BJ (cell line): ENCODE measurements around the gene PIGN. TPM values are rescaled to one million over a fixed set of nuclear protein-coding genes. Genes with fewer than 3 reads are reported as not detected.

ENCODE experiments used
- CTCF ChIA-PET: fragments of 350-600 bp; formaldehyde crosslinking; extraction: SDS; loops from one replicate; lab custom pipeline; 2021; ENCODE audit warnings: antibody characterized with exemption, inconsistent platforms; lab: Yijun Ruan, JAX
- POLR2A ChIA-PET: fragments of 300-600 bp; sonication (Branson Sonifier 250); formaldehyde crosslinking; extraction: SDS; loops from one replicate; lab custom pipeline; 2021; ENCODE audit warnings: antibody characterized with exemption; lab: Charles Lee
- DNase-seq: peaks from one replicate; pipeline ENCODE4 v3.0.0-alpha.2; 2011; ENCODE audit warnings: low read depth
- H3K27me3 ChIP-seq: 2 replicates; pipeline ENCODE4 v1.6.0; 2011; ENCODE audit warnings: low read length; ENCODE audit not compliant: control insufficient read depth, insufficient read depth
- H3K36me3 ChIP-seq: 2 replicates; pipeline ENCODE4 v1.5.1; 2011; ENCODE audit warnings: low read length; ENCODE audit not compliant: control insufficient read depth, insufficient read depth
- H3K4me3 ChIP-seq: 2 replicates; pipeline ENCODE4 v1.5.1; 2011; ENCODE audit warnings: low read depth, mild to moderate bottlenecking, control low read depth, low read length
- CTCF ChIP-seq: IDR thresholded peaks from 2 replicates; pipeline ENCODE4 v1.5.1; 2011; ENCODE audit warnings: low read depth, mild to moderate bottlenecking, control low read depth, inconsistent platforms, low read length, moderate library complexity; ENCODE audit not compliant: insufficient read depth
- polyA plus RNA-seq: library from polyadenylated mRNA; depleted of rRNA; stranded (reverse); fragments of >200 nt; gene quantifications from 2 replicates; pipeline ENCODE4 v1.2.3, GENCODE V29; 2011

The PIGN gene
- polyA plus RNA-seq, 1 experiment = 12.0 TPM

- POLR2A ChIA-PET = no interaction called here
- H3K27me3 ChIP-seq = no peaks in the 10 kb centered on the region
- H3K4me3 ChIP-seq = no peak overlapping the region
- CTCF ChIA-PET = interaction anchor here (1.1 kb wide), 1 partner anchor 94 kb away, joined by 3 read pairs; no protein-coding TSS in a partner anchor
- H3K36me3 ChIP-seq = no peaks in the 10 kb centered on the region
- no peak for DNase-seq
- TF ChIP-seq CTCF = no peak
These were observed 191.2 kb downstream of the PIGN start for GRCh38 chr18:61995618-61996017.

GRCh38 chr18:61993831-61994230 is 193.0 kb downstream of the PIGN start:
- Histone ChIP-seq H3K36me3 (no peaks in the 10 kb centered on the region), H3K27me3 (no peaks in the 10 kb centered on the region), H3K4me3 (no peak overlapping the region)
- no peak for TF ChIP-seq CTCF
- CTCF ChIA-PET = interaction anchor here (0.9 kb wide), 1 partner anchor 89 kb away, joined by 3 read pairs; no protein-coding TSS in a partner anchor
- DNase-seq = no peak
- POLR2A ChIA-PET = no interaction called here

- DNase-seq = peak; percentile 40
These were observed 193.9 kb downstream of the PIGN start for GRCh38 chr18:61992923-61993322.

GRCh38 chr18:61992285-61992684 is 194.6 kb downstream of the PIGN start:
- CTCF ChIA-PET = no interaction called here
- H3K27me3 ChIP-seq = no peaks in the 10 kb centered on the region
- H3K36me3 ChIP-seq = no peaks in the 10 kb centered on the region
- POLR2A ChIA-PET = no interaction called here
- TF ChIP-seq CTCF = no peak
- DNase-seq = peak; percentile 46
- no peak overlapping the region for H3K4me3 ChIP-seq

More at GRCh38 chr18:61992923-61993322, 193.9 kb downstream of the PIGN start:
- Histone ChIP-seq H3K36me3 (no peaks in the 10 kb centered on the region), H3K4me3 (no peak overlapping the region), H3K27me3 (no peaks in the 10 kb centered on the region)
- POLR2A ChIA-PET = no interaction called here
- CTCF ChIA-PET = no interaction called here
- no peak for TF ChIP-seq CTCF

GRCh38 chr18:61991836-61992235 is 195.0 kb downstream of the PIGN start:
- Histone ChIP-seq H3K4me3 (no peak overlapping the region), H3K36me3 (no peaks in the 10 kb centered on the region), H3K27me3 (no peaks in the 10 kb centered on the region)
- ChIA-PET POLR2A (no interaction called here), CTCF (no interaction called here)
- TF ChIP-seq CTCF = no peak
- no peak for DNase-seq
